CD4-positive, alpha-beta memory T cell (primary cell): ENCODE results near the gene TTLL1. TPM values are rescaled to one million over a fixed set of nuclear protein-coding genes. Genes with fewer than 3 reads are reported as not detected.

Source experiments
- CTCF ChIA-PET: fragments of 350-600 bp; sonication (Branson Sonifier 250); formaldehyde crosslinking; loops from one replicate; lab custom pipeline; 2021; ENCODE audit warnings: inconsistent platforms; ENCODE audit not compliant: partially characterized antibody; lab: Charles Lee
- POLR2A ChIA-PET: fragments of 350-600 bp; sonication (Branson Sonifier 250); formaldehyde crosslinking; loops from one replicate; lab custom pipeline; 2021; ENCODE audit not compliant: partially characterized antibody; lab: Charles Lee
- DNase-seq, 5 donors: peaks; one replicate each; pipeline versions ENCODE4 v3.0.0 to v3.0.0-alpha.2; 2020 to 2022; ENCODE audit warnings: mixed read lengths in 1 of 5
- H3K27ac ChIP-seq: one replicate; pipeline ENCODE4 v1.7.0; 2013; ENCODE audit warnings: low read depth, low read length
- H3K27me3 ChIP-seq: 2 replicates; pipeline ENCODE4 v1.7.0; 2013; ENCODE audit warnings: mild to moderate bottlenecking, low read length, moderate library complexity; ENCODE audit not compliant: insufficient read depth
- H3K36me3 ChIP-seq: 2 replicates; pipeline ENCODE4 v1.7.0; 2013; ENCODE audit warnings: mild to moderate bottlenecking, low read length, moderate library complexity; ENCODE audit not compliant: insufficient read depth
- H3K4me1 ChIP-seq: 2 replicates; pipeline ENCODE4 v1.7.0; 2013; ENCODE audit warnings: mild to moderate bottlenecking, low read length, moderate library complexity; ENCODE audit not compliant: insufficient read depth
- H3K4me3 ChIP-seq, 2 donors: one replicate each; pipeline ENCODE4 v1.7.0; 2013; ENCODE audit warnings: low read length in 2 of 2, mild to moderate bottlenecking in 1 of 2
- H3K9me3 ChIP-seq, 2 donors: one replicate each; pipeline ENCODE4 v1.7.0; 2013; ENCODE audit warnings: low read length in 2 of 2, control low read depth in 1 of 2; ENCODE audit not compliant: control insufficient read depth in 1 of 2
- H3K27ac Mint-ChIP-seq, 7 donors: one replicate each; pipeline ENCODE4 v1.8.0; 2020 to 2021; ENCODE audit warnings: mixed read lengths in 7 of 7, mild to moderate bottlenecking in 6 of 7, inconsistent platforms in 3 of 7, moderate library complexity in 3 of 7
- H3K27me3 Mint-ChIP-seq, 2 donors: one replicate each; pipeline ENCODE4 v1.8.0; 2020 to 2021; ENCODE audit warnings: mixed read lengths in 2 of 2
- H3K36me3 Mint-ChIP-seq, 2 donors: one replicate each; pipeline ENCODE4 v1.8.0; 2020 to 2021; ENCODE audit warnings: mixed read lengths in 2 of 2, inconsistent platforms in 1 of 2, mild to moderate bottlenecking in 1 of 2
- H3K4me1 Mint-ChIP-seq, 4 donors: one replicate each; pipeline ENCODE4 v1.8.0; 2020 to 2021; ENCODE audit warnings: mixed read lengths in 4 of 4, mild to moderate bottlenecking in 1 of 4
- H3K4me3 Mint-ChIP-seq, 8 donors: one replicate each; pipeline ENCODE4 v1.8.0; 2020 to 2021; ENCODE audit warnings: mixed read lengths in 8 of 8, mild to moderate bottlenecking in 7 of 8, moderate library complexity in 6 of 8, inconsistent platforms in 3 of 8
- H3K9me3 Mint-ChIP-seq, 8 donors: one replicate each; pipeline ENCODE4 v1.8.0; 2020 to 2021; ENCODE audit warnings: mixed read lengths in 8 of 8, mild to moderate bottlenecking in 5 of 8, inconsistent platforms in 3 of 8, moderate library complexity in 1 of 8
- intact Hi-C: fragments of 100-400 bp; cut with micrococcal nuclease; formaldehyde crosslinking; loops from one replicate; pipeline ENCODE4 v1.15.1; 2023
- polyA plus RNA-seq, 2 donors: library from polyadenylated mRNA; unstranded; fragments of 300-500 nt; fragmentation: Illumina TruSeq; gene quantifications; one replicate each; pipeline ENCODE4 v1.2.3, GENCODE V29; 2021
- total RNA-seq, 2 experiments: library from RNA; stranded (reverse); gene quantifications; one replicate each; pipeline ENCODE4 v1.2.3, GENCODE V29; 2021

Gene TTLL1
- total and polyA plus RNA-seq, 4 experiments from 2014 or later = 6.4 to 15.6 (median 9.0) TPM

GRCh38 chr22:43008921-43009320 lies 80.3 kb downstream of the TTLL1 start:
- intact Hi-C loops = no loop called here
- no peak overlapping the region for H3K27ac Mint-ChIP-seq
- no peak for DNase-seq
- Histone ChIP-seq H3K36me3 (no peaks in the 10 kb centered on the region), H3K27ac (no peak overlapping the region), H3K4me1 (peaks cover 60% of the 10 kb centered on the region), H3K4me3 (no peak overlapping the region), H3K9me3 (no peaks in the 10 kb centered on the region), H3K27me3 (no peaks in the 10 kb centered on the region)
- H3K27me3 Mint-ChIP-seq = no peaks in the 10 kb centered on the region
- CTCF ChIA-PET = interaction anchor here (1.6 kb wide), 1 partner anchor 25 kb away, joined by 3 read pairs; no protein-coding TSS in a partner anchor
- H3K9me3 Mint-ChIP-seq = no peaks in the 10 kb centered on the region
- no peak overlapping the region for H3K4me3 Mint-ChIP-seq
- POLR2A ChIA-PET = no interaction called here
- peaks cover 46 to 87% (median 67%) of the 10 kb centered on the region in 4 donors for H3K4me1 Mint-ChIP-seq
- peaks cover 0 to 4% of the 10 kb centered on the region in 2 donors for H3K36me3 Mint-ChIP-seq

- H3K27me3 ChIP-seq = no peaks in the 10 kb centered on the region
- peaks cover 57% of the 10 kb centered on the region for H3K4me1 ChIP-seq
- H3K9me3 ChIP-seq = no peaks in the 10 kb centered on the region
- H3K4me3 ChIP-seq = no peak overlapping the region
- CTCF ChIA-PET = interaction anchor here (1.6 kb wide), 1 partner anchor 25 kb away, joined by 3 read pairs; no protein-coding TSS in a partner anchor
- POLR2A ChIA-PET = no interaction called here
- no peaks in the 10 kb centered on the region for H3K36me3 ChIP-seq
- no peak overlapping the region for H3K27ac ChIP-seq
- no peak overlapping the region for H3K4me3 Mint-ChIP-seq
- H3K4me1 Mint-ChIP-seq = peaks cover 45 to 87% (median 67%) of the 10 kb centered on the region in 4 donors
- H3K27me3 Mint-ChIP-seq = no peaks in the 10 kb centered on the region
- peaks cover 3 to 4% of the 10 kb centered on the region in 2 donors for H3K36me3 Mint-ChIP-seq
- DNase-seq = no peak
- no peaks in the 10 kb centered on the region for H3K9me3 Mint-ChIP-seq
- intact Hi-C loops = no loop called here
- no peak overlapping the region for H3K27ac Mint-ChIP-seq
Observed at GRCh38 chr22:43008509-43008908, 80.7 kb downstream of the TTLL1 start.

- CTCF ChIA-PET = interaction anchor here (1.6 kb wide), 1 partner anchor 26 kb away, joined by 3 read pairs; no protein-coding TSS in a partner anchor
- POLR2A ChIA-PET = no interaction called here
- Mint-ChIP-seq H3K27ac (peak overlapping the region in 4 of 7 donors; percentile 2 to 78 (median 26)), H3K4me3 (peak overlapping the region in 1 of 8 donors; percentile 4), H3K4me1 (peaks cover 43 to 87% (median 66%) of the 10 kb centered on the region in 4 donors), H3K36me3 (peaks cover 0 to 3% of the 10 kb centered on the region in 2 donors), H3K27me3 (no peaks in the 10 kb centered on the region), H3K9me3 (no peaks in the 10 kb centered on the region)
- no peak for DNase-seq
- no peaks in the 10 kb centered on the region for H3K36me3 ChIP-seq
- H3K4me3 ChIP-seq = no peak overlapping the region
- peaks cover 54% of the 10 kb centered on the region for H3K4me1 ChIP-seq
- H3K9me3 ChIP-seq = no peaks in the 10 kb centered on the region
- H3K27ac ChIP-seq = no peak overlapping the region
- intact Hi-C loops = no loop called here
- H3K27me3 ChIP-seq = no peaks in the 10 kb centered on the region
Observed at GRCh38 chr22:43007519-43008102, 81.6 kb downstream of the TTLL1 start.

- Mint-ChIP-seq H3K4me1 (peaks cover 49 to 91% (median 72%) of the 10 kb centered on the region in 4 donors), H3K36me3 (peaks cover 0 to 3% of the 10 kb centered on the region in 2 donors), H3K9me3 (no peaks in the 10 kb centered on the region), H3K27me3 (no peaks in the 10 kb centered on the region), H3K27ac (peak overlapping the region in 2 of 7 donors; percentile 57 to 60), H3K4me3 (no peak overlapping the region)
- H3K4me3 ChIP-seq = no peak overlapping the region
- POLR2A ChIA-PET = interaction anchor here (1.5 kb wide), 1 partner anchor 8 kb away, joined by 5 read pairs; the partner anchor contains the start of gene PACSIN2
- H3K36me3 ChIP-seq = no peaks in the 10 kb centered on the region
- intact Hi-C loops = no loop called here
- no peak overlapping the region for H3K27ac ChIP-seq
- no peaks in the 10 kb centered on the region for H3K9me3 ChIP-seq
- DNase-seq = no peak
- no peaks in the 10 kb centered on the region for H3K27me3 ChIP-seq
- H3K4me1 ChIP-seq = peaks cover 63% of the 10 kb centered on the region
- CTCF ChIA-PET = no interaction called here
Observed at GRCh38 chr22:43006753-43007152, 82.4 kb downstream of the TTLL1 start.

- CTCF ChIA-PET = no interaction called here
- DNase-seq = no peak
- H3K36me3 Mint-ChIP-seq = peaks cover 0 to 3% of the 10 kb centered on the region in 2 donors
- intact Hi-C loops = no loop called here
- H3K9me3 Mint-ChIP-seq = no peaks in the 10 kb centered on the region
- no peaks in the 10 kb centered on the region for H3K9me3 ChIP-seq
- H3K27ac Mint-ChIP-seq = peak overlapping the region in 2 of 7 donors; percentile 43 to 53
- H3K27me3 Mint-ChIP-seq = no peaks in the 10 kb centered on the region
- peak overlapping the region in 1 of 8 donors; percentile 5 for H3K4me3 Mint-ChIP-seq
- no peak overlapping the region for H3K27ac ChIP-seq
- peaks cover 51 to 92% (median 74%) of the 10 kb centered on the region in 4 donors for H3K4me1 Mint-ChIP-seq
- H3K4me1 ChIP-seq = peaks cover 66% of the 10 kb centered on the region
- no peaks in the 10 kb centered on the region for H3K36me3 ChIP-seq
- POLR2A ChIA-PET = interaction anchor here (1.5 kb wide), 1 partner anchor 9 kb away, joined by 5 read pairs; the partner anchor contains the start of gene PACSIN2
- no peak overlapping the region for H3K4me3 ChIP-seq
- H3K27me3 ChIP-seq = no peaks in the 10 kb centered on the region
Observed at GRCh38 chr22:43006016-43006505, 83.1 kb downstream of the TTLL1 start.

GRCh38 chr22:43005106-43005505 lies 84.1 kb downstream of the TTLL1 start:
- no peaks in the 10 kb centered on the region for H3K9me3 ChIP-seq
- H3K36me3 ChIP-seq = no peaks in the 10 kb centered on the region
- Mint-ChIP-seq H3K27me3 (no peaks in the 10 kb centered on the region), H3K27ac (peak overlapping the region in 5 of 7 donors; percentile 19 to 65 (median 34)), H3K36me3 (peaks cover 0 to 3% of the 10 kb centered on the region in 2 donors), H3K9me3 (no peaks in the 10 kb centered on the region), H3K4me1 (peaks cover 55 to 92% (median 76%) of the 10 kb centered on the region in 4 donors), H3K4me3 (peak overlapping the region in 3 of 8 donors; percentile 4 to 21 (median 5))
- no peak for DNase-seq
- H3K4me3 ChIP-seq = no peak overlapping the region
- intact Hi-C loops = no loop called here
- CTCF ChIA-PET = interaction anchor here (1.3 kb wide), 2 partner anchors 17 to 29 kb away, joined by 4 to 5 read pairs; no protein-coding TSS in a partner anchor
- no peaks in the 10 kb centered on the region for H3K27me3 ChIP-seq
- POLR2A ChIA-PET = interaction anchor here (1.5 to 1.6 kb wide), 2 partner anchors 9 to 10 kb away, joined by 5 to 6 read pairs; partner anchors contain the start of gene PACSIN2
- H3K4me1 ChIP-seq = peaks cover 69% of the 10 kb centered on the region
- H3K27ac ChIP-seq = no peak overlapping the region

- CTCF ChIA-PET = interaction anchor here (1.3 kb wide), 2 partner anchors 16 to 29 kb away, joined by 4 to 5 read pairs; no protein-coding TSS in a partner anchor
- H3K9me3 ChIP-seq = no peaks in the 10 kb centered on the region
- H3K4me1 ChIP-seq = peaks cover 74% of the 10 kb centered on the region
Observed at GRCh38 chr22:43004362-43005035, 84.7 kb downstream of the TTLL1 start.

More at GRCh38 chr22:43004362-43005035, 84.7 kb downstream of the TTLL1 start:
- Mint-ChIP-seq H3K4me1 (peaks cover 55 to 95% (median 79%) of the 10 kb centered on the region in 4 donors), H3K4me3 (peak overlapping the region in 1 of 8 donors; percentile 12), H3K27ac (peak overlapping the region in 2 of 7 donors; percentile 53 to 70), H3K9me3 (no peaks in the 10 kb centered on the region), H3K36me3 (peaks cover 0 to 3% of the 10 kb centered on the region in 2 donors), H3K27me3 (no peaks in the 10 kb centered on the region)
- no peak overlapping the region for H3K27ac ChIP-seq
- no peak for DNase-seq
- POLR2A ChIA-PET = interaction anchor here (1.6 kb wide), 1 partner anchor 10 kb away, joined by 6 read pairs; the partner anchor contains the start of gene PACSIN2
- H3K36me3 ChIP-seq = no peaks in the 10 kb centered on the region
- intact Hi-C loops = no loop called here
- H3K4me3 ChIP-seq = no peak overlapping the region
- H3K27me3 ChIP-seq = no peaks in the 10 kb centered on the region
